CD4-positive, alpha-beta T cell treated with Interleukin-15 for 4 hours (primary cell): ENCODE data around the gene TNFRSF4.

Source experiments
- DNase-seq: peaks from one replicate; pipeline ENCODE4 v3.0.0-alpha.2; 2020; ENCODE audit warnings: low spot score

TNFRSF4 gene

GRCh38 chr1:1232796-1233566, 19.0 kb upstream of the TNFRSF4 start:
- no peak for DNase-seq

GRCh38 chr1:1232208-1232795, 18.3 kb upstream of the TNFRSF4 start, which contains the start of gene B3GALT6:
Gene B3GALT6, plus strand, starts transcription at chr1:1232237. Its CDS starts 42 bp downstream, at chr1:1232279.
- DNase-seq = no peak

GRCh38 chr1:1231400-1232207, 17.7 kb upstream of the TNFRSF4 start, which contains the start of gene SDF4:
Gene SDF4, minus strand, starts transcription at chr1:1232001. Its CDS starts 3,229 bp downstream, at chr1:1228772.
- DNase-seq = peak; percentile 97

- DNase-seq = no peak
Observed at GRCh38 chr1:1230656-1231399, 16.9 kb upstream of the TNFRSF4 start.

GRCh38 chr1:1229770-1230169, 15.8 kb upstream of the TNFRSF4 start:
- DNase-seq = no peak

GRCh38 chr1:1228596-1229321, 14.8 kb upstream of the TNFRSF4 start:
- DNase-seq = no peak

- no peak for DNase-seq
Observed at GRCh38 chr1:1228187-1228586, 14.2 kb upstream of the TNFRSF4 start.

- DNase-seq = no peak
Observed at GRCh38 chr1:1227386-1227785, 13.4 kb upstream of the TNFRSF4 start.

- DNase-seq = no peak
Observed at GRCh38 chr1:1226566-1227362, 12.8 kb upstream of the TNFRSF4 start.

- no peak for DNase-seq
Observed at GRCh38 chr1:1225913-1226312, 12.0 kb upstream of the TNFRSF4 start.

GRCh38 chr1:1225238-1225845, 11.4 kb upstream of the TNFRSF4 start:
- DNase-seq = no peak

GRCh38 chr1:1223891-1224290, 9.9 kb upstream of the TNFRSF4 start:
- no peak for DNase-seq

- no peak for DNase-seq
Observed at GRCh38 chr1:1223321-1223720, 9.4 kb upstream of the TNFRSF4 start.

GRCh38 chr1:1222575-1223225, 8.7 kb upstream of the TNFRSF4 start:
- no peak for DNase-seq

- DNase-seq = no peak
Observed at GRCh38 chr1:1221887-1222574, 8.1 kb upstream of the TNFRSF4 start.

- no peak for DNase-seq
Observed at GRCh38 chr1:1220197-1220596, 6.2 kb upstream of the TNFRSF4 start.

GRCh38 chr1:1219341-1219740, 5.4 kb upstream of the TNFRSF4 start:
- DNase-seq = peak; percentile 60

GRCh38 chr1:1218524-1219200, 4.7 kb upstream of the TNFRSF4 start:
- no peak for DNase-seq
